Measurements from ENCODE around the gene ANKRD42. TPM values are rescaled to one million over a fixed set of nuclear protein-coding genes. Genes with fewer than 3 reads are reported as not detected.

ANKRD42 gene
- total and polyA plus RNA-seq, 2 experiments from 2014 or later: 9.2 to 9.7 TPM

- Histone ChIP-seq H3K79me2 (no peaks in the 10 kb centered on the region), H3K4me1 (ENCODE audit: insufficient read depth) (no peaks in the 10 kb centered on the region), H4K20me1 (ENCODE audit: insufficient read depth, poor library complexity, severe bottlenecking) (no peaks in the 10 kb centered on the region), H3K27me3 (no peaks in the 10 kb centered on the region), H3K36me3 (replicated peaks; ENCODE audit: insufficient read depth, low read depth) (no peaks in the 10 kb centered on the region), H3K4me3 (no peak overlapping the region), H2AFZ (no peak overlapping the region), H3K9me2 (replicated peaks; ENCODE audit: insufficient read depth) (no peaks in the 10 kb centered on the region), H3K27ac (no peak overlapping the region), H3K9me3 (ENCODE audit: low read depth) (no peaks in the 10 kb centered on the region), H3K4me2 (no peak overlapping the region)
- TF ChIP-seq EZH2 (IDR thresholded peaks at IDR 0.05; ENCODE audit: borderline replicate concordance): no peak
- TF ChIP-seq EZH2phosphoT487 (IDR thresholded peaks at IDR 0.05; ENCODE audit: low read depth, severe bottlenecking, unreplicated experiment): no peak
- TF ChIP-seq CTCF (IDR thresholded peaks at IDR 0.05; ENCODE audit: poor library complexity): no peak
- 98% methylated on average over 2 of the region's 2 CpGs for WGBS (ENCODE audit: low lambda C conversion rate, missing lambda C conversion rate)
- DNase-seq (ENCODE audit: low spot score): no peak
Observed at GRCh38 chr11:83252266-83252665, 58.8 kb downstream of the ANKRD42 start.

- Histone ChIP-seq H3K27ac (no peak overlapping the region), H2AFZ (no peak overlapping the region), H3K4me1 (ENCODE audit: insufficient read depth) (no peaks in the 10 kb centered on the region), H4K20me1 (ENCODE audit: insufficient read depth, poor library complexity, severe bottlenecking) (no peaks in the 10 kb centered on the region), H3K27me3 (no peaks in the 10 kb centered on the region), H3K9me2 (replicated peaks; ENCODE audit: insufficient read depth) (no peaks in the 10 kb centered on the region), H3K79me2 (no peaks in the 10 kb centered on the region), H3K36me3 (replicated peaks; ENCODE audit: insufficient read depth, low read depth) (no peaks in the 10 kb centered on the region), H3K4me3 (no peak overlapping the region), H3K9me3 (ENCODE audit: low read depth) (no peaks in the 10 kb centered on the region), H3K4me2 (no peak overlapping the region)
- TF ChIP-seq EZH2 (IDR thresholded peaks at IDR 0.05; ENCODE audit: borderline replicate concordance): no peak
- TF ChIP-seq EZH2phosphoT487 (IDR thresholded peaks at IDR 0.05; ENCODE audit: low read depth, severe bottlenecking, unreplicated experiment): no peak
- TF ChIP-seq CTCF (IDR thresholded peaks at IDR 0.05; ENCODE audit: poor library complexity): no peak
- no peak for DNase-seq (ENCODE audit: low spot score)
- 90% methylated on average over 2 of the region's 2 CpGs for WGBS (ENCODE audit: low lambda C conversion rate, missing lambda C conversion rate)
Observed at GRCh38 chr11:83252941-83253340, 59.4 kb downstream of the ANKRD42 start.

GRCh38 chr11:83255366-83255765 lies 61.9 kb downstream of the ANKRD42 start:
- Histone ChIP-seq H3K4me3 (no peak overlapping the region), H3K79me2 (no peaks in the 10 kb centered on the region), H3K4me2 (no peak overlapping the region), H2AFZ (no peak overlapping the region), H3K9me3 (ENCODE audit: low read depth) (no peaks in the 10 kb centered on the region), H3K27ac (no peak overlapping the region), H3K27me3 (no peaks in the 10 kb centered on the region), H4K20me1 (ENCODE audit: insufficient read depth, poor library complexity, severe bottlenecking) (no peaks in the 10 kb centered on the region), H3K4me1 (ENCODE audit: insufficient read depth) (no peaks in the 10 kb centered on the region), H3K9me2 (replicated peaks; ENCODE audit: insufficient read depth) (no peaks in the 10 kb centered on the region), H3K36me3 (replicated peaks; ENCODE audit: insufficient read depth, low read depth) (no peaks in the 10 kb centered on the region)
- DNase-seq (ENCODE audit: low spot score): no peak
- 91% methylated on average over 3 of the region's 3 CpGs for WGBS (ENCODE audit: low lambda C conversion rate, missing lambda C conversion rate)
- TF ChIP-seq CTCF (IDR thresholded peaks at IDR 0.05; ENCODE audit: poor library complexity) (no peak), EZH2 (IDR thresholded peaks at IDR 0.05; ENCODE audit: borderline replicate concordance) (no peak), EZH2phosphoT487 (IDR thresholded peaks at IDR 0.05; ENCODE audit: low read depth, severe bottlenecking, unreplicated experiment) (no peak)
